ENCODE results near the gene CCDC183.

Gene CCDC183

DNA sequence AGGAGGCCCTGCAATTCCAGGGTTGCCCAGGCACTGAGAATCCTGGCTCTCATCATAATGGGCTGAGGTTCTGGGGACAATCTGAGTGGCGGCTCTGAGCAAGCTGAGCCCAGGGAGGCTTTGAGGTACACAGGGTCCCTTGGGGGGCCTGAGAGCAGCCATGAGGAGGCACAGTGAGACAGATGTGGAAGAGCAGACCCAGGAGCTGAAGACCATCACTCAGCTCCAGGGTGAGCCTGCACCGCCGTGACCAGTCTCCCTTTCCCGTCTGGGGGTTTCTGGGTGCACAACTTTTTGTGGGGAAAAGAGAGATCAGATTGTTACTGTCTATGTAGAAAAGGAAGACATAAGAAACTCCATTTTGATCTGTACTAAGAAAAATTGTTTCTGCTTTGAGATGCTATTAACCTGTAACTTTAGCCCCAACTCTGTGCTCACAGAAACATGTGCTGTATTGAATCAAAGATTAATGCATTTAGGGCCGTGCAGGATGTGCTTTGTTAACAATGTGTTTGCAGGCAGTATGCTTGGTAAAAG, at the start of gene CCDC183:
Gene CCDC183, plus strand, starts transcription at position 101 of the 537 bp plus-strand sequence. Its CDS starts 60 bp downstream, at position 161.
- no peak within 1 kb of the TSS for H3K4me3 ChIP-seq (ENCODE audit: low read depth in 1 of 2, low read length in 2 of 2)
- H3K9ac ChIP-seq (ENCODE audit: low read depth in 1 of 2, low read length in 2 of 2), result no peak within 1 kb of the TSS
- H3K27ac ChIP-seq (ENCODE audit: low read depth, low read length), result no peak within 1 kb of the TSS
- peaks cover 41 to 47% of the 10 kb centered on the region in 2 donors for H3K4me1 ChIP-seq (ENCODE audit: control insufficient read depth in 1 of 2, insufficient read depth in 2 of 2, low read length in 2 of 2)
- no peaks in the 10 kb centered on the region for H3K36me3 ChIP-seq (ENCODE audit: control insufficient read depth in 1 of 2, insufficient read depth in 2 of 2, low read length in 2 of 2)
- H3K9me3 ChIP-seq (ENCODE audit: control insufficient read depth in 1 of 2, low read length in 2 of 2), result no peaks in the 10 kb centered on the region
- peaks cover 10 to 13% of the 10 kb centered on the region in 2 donors for H3K27me3 ChIP-seq (ENCODE audit: control insufficient read depth in 1 of 2, insufficient read depth in 2 of 2, low read length in 2 of 2)

DNA sequence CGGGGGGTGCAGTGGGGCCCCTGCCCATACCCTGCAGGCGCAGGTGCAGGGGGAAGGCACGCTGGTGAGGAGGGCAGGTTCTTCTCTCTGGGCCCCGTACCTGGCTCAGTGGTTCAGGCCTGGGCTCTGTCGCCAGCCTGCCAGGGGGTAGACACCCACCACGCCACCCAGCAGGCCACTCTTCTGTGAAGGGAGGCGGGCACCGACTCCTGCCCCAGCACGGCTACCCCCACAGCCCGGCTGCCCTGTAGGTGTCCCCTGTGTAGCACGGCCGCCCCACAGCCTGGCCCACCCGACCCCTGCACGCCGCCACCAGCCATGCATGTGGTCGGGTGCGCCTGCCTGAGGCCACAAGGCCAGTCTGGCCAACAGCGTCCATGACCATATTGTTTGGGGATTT, 49.5 kb upstream of the CCDC183 start:
- Histone ChIP-seq H3K36me3 (ENCODE audit: control insufficient read depth in 1 of 2, insufficient read depth in 2 of 2, low read length in 2 of 2) (no peaks in the 10 kb centered on the region), H3K4me1 (ENCODE audit: control insufficient read depth in 1 of 2, insufficient read depth in 2 of 2, low read length in 2 of 2) (peaks cover 0 to 6% of the 10 kb centered on the region in 2 donors), H3K27ac (ENCODE audit: low read depth, low read length) (no peak overlapping the region)

DNA sequence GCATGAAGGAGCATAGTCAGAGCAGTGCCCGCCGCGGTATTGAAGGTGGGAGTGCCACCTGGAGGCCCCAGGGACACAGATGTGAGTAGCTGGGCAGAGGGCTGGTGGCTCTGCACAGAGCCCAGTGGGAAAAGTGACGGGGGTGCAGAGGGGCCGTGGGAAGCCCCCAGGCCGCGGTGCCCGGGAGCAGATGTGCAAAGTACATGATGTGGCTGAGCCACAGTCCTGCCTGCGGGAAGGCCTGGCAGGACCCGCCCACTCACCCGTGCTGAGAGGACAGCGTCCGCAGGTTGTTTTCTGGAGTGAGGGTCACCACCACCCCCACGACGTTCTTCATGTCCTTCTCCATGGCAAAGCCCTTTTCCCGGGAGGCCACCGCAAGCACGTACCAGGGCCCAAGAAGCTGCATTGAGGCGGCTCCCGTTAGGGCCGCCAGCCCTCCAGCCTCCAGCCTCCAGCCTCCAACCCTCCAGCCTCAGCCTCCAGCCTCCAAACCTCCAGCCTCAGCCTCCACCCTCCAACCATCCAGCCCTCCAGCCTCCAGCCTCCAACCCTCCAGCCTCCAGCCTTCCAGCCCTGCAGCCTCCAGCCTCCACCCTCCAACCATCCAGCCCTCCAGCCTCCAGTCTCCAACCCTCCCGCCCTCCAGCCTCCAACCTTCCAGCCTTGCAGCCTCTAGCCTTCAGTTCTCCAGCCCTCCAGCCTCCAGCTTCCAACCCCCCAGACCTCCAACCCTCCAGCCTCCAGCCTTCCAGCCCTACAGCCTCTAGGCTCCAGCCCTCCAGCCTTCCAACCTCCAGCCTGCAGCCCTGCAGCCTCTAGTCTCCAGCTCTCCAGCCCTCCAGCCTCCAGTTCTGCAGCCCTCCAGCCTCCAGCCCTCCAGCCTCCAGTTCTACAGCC, 48.7 kb upstream of the CCDC183 start:
- peaks cover 3 to 12% of the 10 kb centered on the region in 2 donors for H3K9me3 ChIP-seq (ENCODE audit: control insufficient read depth in 1 of 2, low read length in 2 of 2)
- no peak overlapping the region for H3K9ac ChIP-seq (ENCODE audit: low read depth in 1 of 2, low read length in 2 of 2)
- H3K27me3 ChIP-seq (ENCODE audit: control insufficient read depth in 1 of 2, insufficient read depth in 2 of 2, low read length in 2 of 2), result peaks cover 10 to 14% of the 10 kb centered on the region in 2 donors
- no peak overlapping the region for H3K27ac ChIP-seq (ENCODE audit: low read depth, low read length)
- no peak overlapping the region for H3K4me3 ChIP-seq (ENCODE audit: low read depth in 1 of 2, low read length in 2 of 2)
- H3K36me3 ChIP-seq (ENCODE audit: control insufficient read depth in 1 of 2, insufficient read depth in 2 of 2, low read length in 2 of 2), result no peaks in the 10 kb centered on the region
- peaks cover 0 to 3% of the 10 kb centered on the region in 2 donors for H3K4me1 ChIP-seq (ENCODE audit: control insufficient read depth in 1 of 2, insufficient read depth in 2 of 2, low read length in 2 of 2)

More for the DNA sequence above, 49.5 kb upstream of the CCDC183 start:
- Histone ChIP-seq H3K27me3 (ENCODE audit: control insufficient read depth in 1 of 2, insufficient read depth in 2 of 2, low read length in 2 of 2) (peaks cover 18 to 21% of the 10 kb centered on the region in 2 donors), H3K4me3 (ENCODE audit: low read depth in 1 of 2, low read length in 2 of 2) (no peak overlapping the region), H3K9ac (ENCODE audit: low read depth in 1 of 2, low read length in 2 of 2) (no peak overlapping the region), H3K9me3 (ENCODE audit: control insufficient read depth in 1 of 2, low read length in 2 of 2) (peaks cover 0 to 4% of the 10 kb centered on the region in 2 donors)

DNA sequence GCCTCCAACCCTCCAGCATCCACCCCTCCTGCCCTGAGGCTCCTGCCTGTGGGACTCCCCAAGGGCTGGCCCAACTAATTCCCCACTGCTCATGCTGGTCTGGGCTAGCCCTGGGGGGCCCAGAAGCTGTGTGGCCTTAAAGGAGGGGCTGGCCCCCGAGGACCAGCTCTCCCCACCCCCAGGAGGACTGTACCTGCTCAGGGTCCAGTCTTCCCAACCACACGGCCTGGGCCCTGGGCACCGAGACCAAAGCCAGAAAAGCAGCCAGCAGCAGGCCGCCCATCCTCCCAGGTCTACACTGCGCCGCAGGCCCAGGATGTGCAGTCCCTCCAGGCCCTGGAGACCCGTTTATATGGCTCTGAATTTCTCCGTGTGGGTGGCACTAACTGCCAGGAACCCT, 47.9 kb upstream of the CCDC183 start, which contains the start of gene LCN6:
Gene LCN6, minus strand, starts transcription at position 325 of the 400 bp plus-strand sequence. Its CDS starts 42 bp downstream, at position 283.
- Histone ChIP-seq H3K27ac (ENCODE audit: low read depth, low read length) (no peak within 1 kb of the TSS), H3K9me3 (ENCODE audit: control insufficient read depth in 1 of 2, low read length in 2 of 2) (peaks cover 3 to 12% of the 10 kb centered on the region in 2 donors), H3K4me3 (ENCODE audit: low read depth in 1 of 2, low read length in 2 of 2) (no peak within 1 kb of the TSS), H3K9ac (ENCODE audit: low read depth in 1 of 2, low read length in 2 of 2) (no peak within 1 kb of the TSS), H3K4me1 (ENCODE audit: control insufficient read depth in 1 of 2, insufficient read depth in 2 of 2, low read length in 2 of 2) (peaks cover 0 to 3% of the 10 kb centered on the region in 2 donors), H3K36me3 (ENCODE audit: control insufficient read depth in 1 of 2, insufficient read depth in 2 of 2, low read length in 2 of 2) (no peaks in the 10 kb centered on the region), H3K27me3 (ENCODE audit: control insufficient read depth in 1 of 2, insufficient read depth in 2 of 2, low read length in 2 of 2) (peaks cover 2 to 7% of the 10 kb centered on the region in 2 donors)

DNA sequence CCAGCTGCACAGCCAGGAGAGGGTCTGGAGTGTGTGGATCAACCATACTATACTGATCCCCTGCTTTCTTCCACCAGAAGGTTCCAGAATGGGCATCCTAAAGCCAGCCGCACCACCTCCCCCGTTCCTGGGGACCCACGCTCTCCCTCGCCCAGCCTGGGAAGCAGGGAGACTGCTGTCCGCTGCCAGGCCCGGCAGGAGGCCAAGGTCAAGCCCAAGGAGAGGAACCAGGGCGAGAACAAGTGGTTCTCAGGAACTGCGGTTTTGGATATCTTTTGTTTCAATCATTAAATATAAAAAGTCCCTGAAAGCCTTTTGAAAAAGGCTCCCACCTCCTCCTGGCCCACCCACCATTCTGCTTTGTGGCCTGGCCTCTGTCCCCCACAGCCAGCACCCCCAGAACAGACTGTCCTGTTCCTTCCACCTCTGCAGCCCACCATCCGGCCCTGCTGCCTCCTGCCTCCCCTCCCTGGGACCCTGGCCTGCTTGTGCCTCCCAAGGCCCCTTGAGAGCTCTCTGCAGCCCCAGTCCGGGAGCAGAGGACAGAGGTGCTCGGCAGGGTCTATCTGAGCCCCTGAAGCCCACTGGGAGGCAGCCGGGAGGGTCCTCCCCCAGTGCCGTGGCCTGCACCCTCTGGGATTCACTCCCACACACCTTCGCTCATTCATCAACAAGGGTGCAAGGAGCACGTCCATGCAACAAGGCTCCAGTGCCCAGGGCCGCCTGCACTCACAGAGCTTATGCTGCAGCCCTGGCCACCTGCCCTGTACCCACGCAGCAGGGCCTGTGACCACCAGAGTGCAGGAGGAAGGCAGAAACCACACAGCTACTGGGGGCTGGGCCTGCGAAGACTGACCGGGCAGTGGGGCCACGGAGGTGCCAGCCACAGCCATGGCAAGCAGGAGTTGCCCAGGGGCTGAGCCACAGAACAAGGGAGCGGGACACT, 47.2 kb upstream of the CCDC183 start:
- Histone ChIP-seq H3K4me1 (ENCODE audit: control insufficient read depth in 1 of 2, insufficient read depth in 2 of 2, low read length in 2 of 2) (peaks cover 0 to 3% of the 10 kb centered on the region in 2 donors), H3K36me3 (ENCODE audit: control insufficient read depth in 1 of 2, insufficient read depth in 2 of 2, low read length in 2 of 2) (no peaks in the 10 kb centered on the region), H3K27me3 (ENCODE audit: control insufficient read depth in 1 of 2, insufficient read depth in 2 of 2, low read length in 2 of 2) (no peaks in the 10 kb centered on the region), H3K9me3 (ENCODE audit: control insufficient read depth in 1 of 2, low read length in 2 of 2) (peaks cover 3 to 12% of the 10 kb centered on the region in 2 donors), H3K4me3 (ENCODE audit: low read depth in 1 of 2, low read length in 2 of 2) (no peak overlapping the region), H3K27ac (ENCODE audit: low read depth, low read length) (no peak overlapping the region), H3K9ac (ENCODE audit: low read depth in 1 of 2, low read length in 2 of 2) (no peak overlapping the region)

DNA sequence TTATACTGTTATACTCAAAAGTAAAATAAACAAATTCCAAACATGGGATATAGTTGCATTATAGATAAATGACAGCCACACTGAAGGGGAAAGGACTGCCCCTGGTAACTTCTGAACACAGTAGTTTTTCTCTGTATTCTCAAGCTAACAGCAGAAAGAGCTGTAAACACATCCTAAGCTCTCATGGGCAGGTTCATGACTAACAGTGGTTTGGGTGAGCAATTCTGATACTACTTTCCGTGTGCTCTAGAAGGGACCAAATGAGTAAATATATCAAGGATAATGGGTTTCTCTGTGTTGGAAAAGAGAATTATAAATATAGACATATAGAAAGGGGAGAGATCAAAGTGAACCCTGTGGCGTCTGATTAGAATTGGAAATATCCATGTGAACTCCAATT, 45.6 kb upstream of the CCDC183 start:
- H3K9ac ChIP-seq (ENCODE audit: low read depth in 1 of 2, low read length in 2 of 2), result no peak overlapping the region
- no peak overlapping the region for H3K27ac ChIP-seq (ENCODE audit: low read depth, low read length)
- peaks cover 6 to 12% of the 10 kb centered on the region in 2 donors for H3K9me3 ChIP-seq (ENCODE audit: control insufficient read depth in 1 of 2, low read length in 2 of 2)
- H3K4me1 ChIP-seq (ENCODE audit: control insufficient read depth in 1 of 2, insufficient read depth in 2 of 2, low read length in 2 of 2), result peaks cover 0 to 3% of the 10 kb centered on the region in 2 donors
- no peaks in the 10 kb centered on the region for H3K36me3 ChIP-seq (ENCODE audit: control insufficient read depth in 1 of 2, insufficient read depth in 2 of 2, low read length in 2 of 2)
- no peak overlapping the region for H3K4me3 ChIP-seq (ENCODE audit: low read depth in 1 of 2, low read length in 2 of 2)
- H3K27me3 ChIP-seq (ENCODE audit: control insufficient read depth in 1 of 2, insufficient read depth in 2 of 2, low read length in 2 of 2), result no peaks in the 10 kb centered on the region

DNA sequence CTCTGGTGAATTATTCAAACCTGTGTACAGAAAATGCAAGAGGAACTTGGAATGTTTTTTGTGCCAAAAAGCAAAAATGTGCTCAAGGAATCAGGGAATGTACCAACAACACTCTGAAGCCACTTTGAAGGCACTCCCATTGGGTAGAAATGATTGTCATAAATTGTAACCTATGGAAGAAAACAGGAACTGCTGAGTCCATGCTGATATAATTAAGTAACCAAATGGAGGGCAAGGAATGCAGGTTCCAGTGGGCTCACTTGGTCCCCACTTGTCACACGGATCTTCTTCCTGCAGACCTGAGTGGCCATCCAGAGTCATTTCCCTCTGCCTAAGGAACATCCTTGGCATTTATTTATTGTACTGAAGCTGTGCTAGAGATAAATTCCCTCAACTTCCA, 44.9 kb upstream of the CCDC183 start:
- H3K27ac ChIP-seq (ENCODE audit: low read depth, low read length), result no peak overlapping the region
- H3K27me3 ChIP-seq (ENCODE audit: control insufficient read depth in 1 of 2, insufficient read depth in 2 of 2, low read length in 2 of 2), result no peaks in the 10 kb centered on the region

DNA sequence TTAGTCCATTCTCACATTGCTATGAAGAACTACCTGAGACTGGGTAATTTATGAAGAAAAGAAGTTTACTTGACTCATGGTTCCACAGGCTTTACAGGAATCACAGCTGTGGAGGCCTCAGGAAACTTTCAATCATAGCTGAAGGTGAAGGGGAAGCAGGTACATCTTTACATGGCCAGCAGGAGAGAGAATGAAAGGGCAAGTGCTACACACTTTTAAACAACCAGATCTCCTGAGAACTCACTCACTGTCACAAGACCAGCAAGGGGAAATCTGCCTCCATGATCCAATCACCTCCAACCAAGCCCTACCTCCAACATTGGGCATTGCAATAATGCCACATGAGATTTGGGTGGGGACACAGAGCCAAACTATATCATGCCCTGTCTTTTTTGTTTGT, 44.3 kb upstream of the CCDC183 start:
- Histone ChIP-seq H3K27ac (ENCODE audit: low read depth, low read length) (no peak overlapping the region), H3K4me3 (ENCODE audit: low read depth in 1 of 2, low read length in 2 of 2) (no peak overlapping the region), H3K36me3 (ENCODE audit: control insufficient read depth in 1 of 2, insufficient read depth in 2 of 2, low read length in 2 of 2) (no peaks in the 10 kb centered on the region), H3K27me3 (ENCODE audit: control insufficient read depth in 1 of 2, insufficient read depth in 2 of 2, low read length in 2 of 2) (no peaks in the 10 kb centered on the region), H3K4me1 (ENCODE audit: control insufficient read depth in 1 of 2, insufficient read depth in 2 of 2, low read length in 2 of 2) (peaks cover 0 to 3% of the 10 kb centered on the region in 2 donors), H3K9ac (ENCODE audit: low read depth in 1 of 2, low read length in 2 of 2) (no peak overlapping the region), H3K9me3 (ENCODE audit: control insufficient read depth in 1 of 2, low read length in 2 of 2) (peaks cover 7 to 12% of the 10 kb centered on the region in 2 donors)

More for the DNA sequence above, 44.9 kb upstream of the CCDC183 start:
- Histone ChIP-seq H3K9ac (ENCODE audit: low read depth in 1 of 2, low read length in 2 of 2) (no peak overlapping the region), H3K36me3 (ENCODE audit: control insufficient read depth in 1 of 2, insufficient read depth in 2 of 2, low read length in 2 of 2) (no peaks in the 10 kb centered on the region), H3K9me3 (ENCODE audit: control insufficient read depth in 1 of 2, low read length in 2 of 2) (peaks cover 7 to 12% of the 10 kb centered on the region in 2 donors), H3K4me1 (ENCODE audit: control insufficient read depth in 1 of 2, insufficient read depth in 2 of 2, low read length in 2 of 2) (peaks cover 0 to 3% of the 10 kb centered on the region in 2 donors), H3K4me3 (ENCODE audit: low read depth in 1 of 2, low read length in 2 of 2) (no peak overlapping the region)

DNA sequence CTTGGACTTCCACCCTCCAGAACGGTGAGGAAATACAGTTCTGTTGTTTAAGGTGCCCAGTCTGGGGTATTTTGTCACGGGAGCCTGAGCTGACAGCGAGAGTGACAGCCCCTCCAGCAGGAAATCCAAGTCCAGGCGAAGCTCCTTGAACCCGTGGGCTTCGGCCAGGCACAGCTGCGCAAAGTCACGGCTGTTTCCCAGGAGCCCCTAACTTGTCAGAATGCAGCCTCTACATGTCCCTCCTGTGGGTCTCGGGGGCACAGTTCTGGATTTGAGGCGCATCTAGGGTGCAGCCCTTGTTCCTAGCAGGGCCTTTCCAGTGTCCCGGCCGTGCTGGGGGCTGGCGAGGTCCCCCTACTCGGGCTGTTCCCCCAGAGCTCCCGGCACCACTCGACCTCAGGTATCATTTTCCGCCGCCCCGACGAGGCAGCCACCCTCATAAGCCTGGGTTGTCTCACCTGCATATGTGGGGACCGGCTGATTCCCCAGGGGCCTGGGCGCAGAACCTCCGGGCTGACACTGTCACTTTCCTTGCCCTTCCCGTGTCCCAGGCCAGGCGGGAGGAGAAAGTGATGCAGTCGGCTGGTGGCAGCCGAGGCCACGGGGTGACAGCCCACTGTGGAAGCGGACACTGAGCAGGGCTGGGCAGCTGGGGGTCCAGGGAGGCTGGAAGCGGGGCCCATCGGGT, 42.6 kb upstream of the CCDC183 start:
- Histone ChIP-seq H3K9ac (ENCODE audit: low read depth in 1 of 2, low read length in 2 of 2) (no peak overlapping the region), H3K27ac (ENCODE audit: low read depth, low read length) (no peak overlapping the region), H3K36me3 (ENCODE audit: control insufficient read depth in 1 of 2, insufficient read depth in 2 of 2, low read length in 2 of 2) (no peaks in the 10 kb centered on the region), H3K4me3 (ENCODE audit: low read depth in 1 of 2, low read length in 2 of 2) (no peak overlapping the region), H3K4me1 (ENCODE audit: control insufficient read depth in 1 of 2, insufficient read depth in 2 of 2, low read length in 2 of 2) (peaks cover 0 to 3% of the 10 kb centered on the region in 2 donors), H3K9me3 (ENCODE audit: control insufficient read depth in 1 of 2, low read length in 2 of 2) (peaks cover 7 to 12% of the 10 kb centered on the region in 2 donors), H3K27me3 (ENCODE audit: control insufficient read depth in 1 of 2, insufficient read depth in 2 of 2, low read length in 2 of 2) (no peaks in the 10 kb centered on the region)

Data from duodenal mucosa (tissue), 2 donors.